NCI-H524 treated with DMSO at 0.1 percent for 48 hours (cell line): ENCODE measurements around the gene NEK11.

Experiments used
- DNase-seq: peaks from one replicate; lab custom pipeline; 2025; lab: John Stamatoyannopoulos, UW

Gene NEK11

DNA sequence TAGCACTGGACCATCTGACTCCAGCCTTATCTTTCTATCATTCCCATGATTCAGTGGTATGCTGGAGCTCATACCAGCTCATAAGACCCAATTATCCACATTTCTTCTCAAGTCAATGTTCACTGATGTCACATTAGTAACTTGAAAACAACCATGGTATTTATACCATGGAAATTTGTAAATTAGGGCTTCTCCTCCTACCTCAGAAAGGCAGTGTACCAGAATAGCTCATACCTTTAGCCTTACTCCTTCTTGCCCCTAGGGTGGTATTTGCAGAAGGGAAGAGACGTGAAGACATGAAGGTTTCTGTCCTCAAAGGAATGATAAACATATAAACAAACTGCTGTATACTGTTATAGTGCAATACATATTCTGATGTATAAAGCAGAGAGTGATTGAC is 114.2 kb downstream of the NEK11 start:
- no peak for DNase-seq

GRCh38 chr3:131141770-131142169 is 115.1 kb downstream of the NEK11 start:
- no peak for DNase-seq

DNA sequence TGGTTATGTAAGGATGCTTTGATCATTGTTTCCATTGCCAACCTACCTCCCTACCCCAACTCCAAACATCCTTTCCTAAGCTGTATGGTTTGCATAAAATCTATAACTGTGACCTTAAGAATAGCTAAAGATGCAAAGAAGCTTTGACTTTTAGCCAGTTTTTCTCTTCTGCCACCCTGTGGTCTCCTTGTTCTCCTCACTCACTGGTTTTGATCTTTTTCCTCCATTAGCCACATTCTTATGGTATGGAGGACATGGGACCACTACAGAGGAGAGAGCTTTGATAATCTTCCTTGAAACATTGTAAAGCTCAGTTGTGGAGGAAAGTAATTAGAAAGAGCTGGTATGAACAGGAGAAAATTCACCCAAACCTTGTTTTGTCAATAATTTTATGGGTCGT is 115.9 kb downstream of the NEK11 start:
- no peak for DNase-seq

- no peak for DNase-seq
These were observed 117.1 kb downstream of the NEK11 start for GRCh38 chr3:131143802-131144201.

DNA sequence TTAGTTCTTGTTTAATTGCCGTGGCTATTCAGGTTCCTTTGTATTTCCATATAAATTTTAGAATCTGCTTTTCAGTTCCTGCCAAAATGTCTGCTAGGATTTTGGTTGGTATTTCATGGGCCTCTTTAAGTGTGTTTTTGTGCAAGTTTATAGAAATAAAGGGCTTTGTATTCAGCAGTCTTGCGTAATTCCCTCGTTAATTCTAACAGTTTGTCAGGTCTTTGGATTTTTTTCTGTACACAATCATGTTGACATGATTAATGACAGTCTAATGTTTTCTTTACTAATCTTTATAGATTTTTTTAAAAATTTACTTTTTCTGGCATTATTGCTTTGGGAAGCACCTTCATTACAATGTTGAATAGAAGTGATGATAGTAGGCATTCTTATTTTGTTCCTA is 120.9 kb downstream of the NEK11 start:
- no peak for DNase-seq

DNA sequence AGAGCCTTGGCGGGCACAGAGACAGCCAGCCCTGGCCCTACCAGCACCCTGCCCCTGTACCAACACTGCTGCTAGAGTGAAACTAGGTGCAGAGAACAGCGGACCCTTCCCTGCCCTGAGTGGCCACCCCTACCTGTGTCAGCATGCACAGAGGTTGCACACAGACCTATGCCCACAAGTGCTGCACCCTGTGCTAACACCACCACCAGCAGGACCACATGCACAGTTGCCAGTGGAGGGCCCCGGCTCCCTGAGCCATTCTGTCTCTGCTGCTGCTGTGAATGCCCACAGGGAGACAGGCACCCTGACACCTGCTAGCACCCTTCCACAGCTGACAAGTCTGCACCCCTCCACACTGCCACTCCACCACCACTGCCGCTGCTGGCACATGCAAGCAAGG is 131.8 kb downstream of the NEK11 start:
- DNase-seq, result no peak

- no peak for DNase-seq
These were observed 135.8 kb downstream of the NEK11 start for GRCh38 chr3:131162516-131162915.

GRCh38 chr3:131167867-131168266 is 141.2 kb downstream of the NEK11 start:
- DNase-seq, result no peak

DNA sequence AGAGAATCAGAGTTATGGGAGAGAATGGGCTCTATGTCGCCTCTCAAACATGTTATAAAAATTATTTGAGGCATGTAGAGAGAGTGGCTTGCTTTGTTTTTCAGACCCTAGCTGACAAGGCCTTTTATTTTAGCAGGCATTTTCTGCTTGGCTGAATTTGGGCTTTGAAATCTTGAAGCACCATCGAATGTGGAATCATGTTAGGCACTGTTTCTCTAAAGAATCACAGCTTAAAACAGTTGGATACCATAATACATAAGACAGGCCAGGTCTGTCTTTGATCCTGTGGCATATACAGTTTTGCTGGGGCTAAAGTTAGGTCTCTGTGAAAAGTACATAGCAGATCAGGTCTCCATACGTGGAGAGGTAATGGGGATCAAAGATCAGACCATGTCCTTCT is 142.7 kb downstream of the NEK11 start:
- no peak for DNase-seq

- DNase-seq, result no peak
These were observed 146.0 kb downstream of the NEK11 start for GRCh38 chr3:131172502-131173200.

DNA sequence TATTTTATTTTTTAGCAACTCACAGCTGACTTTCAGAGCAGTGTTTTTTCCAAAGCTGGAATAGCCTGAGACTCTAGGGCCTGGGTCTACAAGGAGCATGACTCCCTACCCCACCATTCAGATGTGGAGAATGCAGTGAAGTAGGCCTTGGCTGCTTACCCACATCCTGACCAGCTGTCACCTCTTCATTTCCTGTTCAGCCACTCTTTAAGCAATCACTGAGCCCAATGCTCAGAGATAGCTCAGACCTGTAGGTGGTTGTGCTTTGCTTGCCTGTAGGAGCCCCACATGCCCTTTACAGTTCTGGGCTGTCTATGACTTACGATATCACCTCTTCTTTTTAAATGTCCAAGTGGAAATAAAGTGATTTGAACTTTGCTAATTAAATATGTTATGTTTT is 148.1 kb downstream of the NEK11 start:
- DNase-seq, result no peak

DNA sequence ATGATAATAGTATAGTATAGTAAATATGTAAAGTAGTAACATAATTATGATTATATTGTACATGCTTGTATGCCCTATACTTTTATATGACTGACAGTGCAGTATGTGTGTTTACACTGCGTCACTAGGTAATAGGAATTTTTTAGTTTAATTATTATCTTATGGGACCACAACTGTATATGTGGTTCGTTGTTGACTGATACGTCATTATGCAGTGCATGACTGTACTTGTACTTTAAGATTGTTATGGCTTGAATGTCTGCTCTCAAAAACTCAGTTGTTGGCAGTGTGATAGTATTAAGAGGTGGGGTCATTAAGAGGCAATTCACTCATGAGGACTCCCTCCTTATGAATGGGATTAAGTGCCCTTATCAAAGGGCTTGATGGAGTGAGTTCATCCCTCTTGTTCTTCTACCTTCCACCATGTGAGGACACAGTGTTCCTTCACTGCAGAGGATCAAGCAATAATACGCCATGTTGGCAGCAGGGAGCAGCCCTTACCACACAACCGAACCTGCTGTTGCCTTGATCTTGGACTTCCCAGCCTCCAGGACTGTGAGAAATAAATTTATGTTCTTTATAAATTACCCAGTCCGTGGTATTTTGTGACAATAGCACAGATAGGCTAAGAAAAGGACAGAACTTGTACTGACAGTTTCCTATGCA is 152.2 kb downstream of the NEK11 start:
- DNase-seq, result no peak

GRCh38 chr3:131192701-131193100 is 166.0 kb downstream of the NEK11 start:
- no peak for DNase-seq

GRCh38 chr3:131193641-131194238 is 167.1 kb downstream of the NEK11 start:
- no peak for DNase-seq

DNA sequence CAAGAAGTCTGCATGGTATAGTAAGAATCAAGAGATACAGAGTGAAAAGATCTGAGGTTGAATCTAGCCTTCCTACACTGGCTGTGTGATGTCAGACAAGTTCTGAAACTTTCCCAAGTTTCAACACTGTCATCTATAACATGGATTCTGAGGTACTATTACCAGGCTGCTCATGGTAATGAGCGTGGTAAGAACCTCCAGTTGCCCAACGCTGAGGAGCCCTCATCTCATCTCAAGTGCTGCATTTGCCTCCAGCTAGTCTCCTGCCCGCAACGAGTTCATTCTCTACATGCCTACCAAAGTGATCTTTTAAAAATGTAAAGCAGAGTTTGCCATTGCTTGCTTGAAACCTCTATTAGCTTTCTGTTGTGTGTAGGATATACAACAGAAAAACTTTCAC is 168.1 kb downstream of the NEK11 start:
- no peak for DNase-seq

GRCh38 chr3:131200636-131201199 is 174.0 kb downstream of the NEK11 start:
- DNase-seq, result no peak

DNA sequence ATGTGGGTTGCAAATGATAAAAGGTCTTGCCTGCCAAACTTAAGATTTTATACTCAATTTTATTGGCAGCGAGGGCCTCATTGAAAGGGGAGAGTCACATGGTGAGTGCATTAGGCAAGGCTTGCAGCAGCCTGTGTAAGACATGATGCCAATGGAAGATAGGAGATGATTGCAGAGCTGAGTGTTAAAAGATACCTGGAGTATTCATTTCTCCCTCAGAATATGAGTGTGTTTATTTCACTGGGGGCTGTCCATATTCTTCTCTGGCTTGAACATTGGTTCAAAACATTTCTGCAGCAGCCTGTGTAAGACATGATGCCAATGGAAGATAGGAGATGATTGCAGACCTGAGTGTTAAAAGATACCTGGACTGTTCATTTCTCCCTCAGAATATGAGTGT is 189.7 kb downstream of the NEK11 start:
- DNase-seq, result no peak

- no peak for DNase-seq
These were observed 190.1 kb downstream of the NEK11 start for GRCh38 chr3:131216801-131217200.

GRCh38 chr3:131217296-131217741 is 190.6 kb downstream of the NEK11 start:
- no peak for DNase-seq

GRCh38 chr3:131218196-131218595 is 191.5 kb downstream of the NEK11 start:
- DNase-seq, result no peak

DNA sequence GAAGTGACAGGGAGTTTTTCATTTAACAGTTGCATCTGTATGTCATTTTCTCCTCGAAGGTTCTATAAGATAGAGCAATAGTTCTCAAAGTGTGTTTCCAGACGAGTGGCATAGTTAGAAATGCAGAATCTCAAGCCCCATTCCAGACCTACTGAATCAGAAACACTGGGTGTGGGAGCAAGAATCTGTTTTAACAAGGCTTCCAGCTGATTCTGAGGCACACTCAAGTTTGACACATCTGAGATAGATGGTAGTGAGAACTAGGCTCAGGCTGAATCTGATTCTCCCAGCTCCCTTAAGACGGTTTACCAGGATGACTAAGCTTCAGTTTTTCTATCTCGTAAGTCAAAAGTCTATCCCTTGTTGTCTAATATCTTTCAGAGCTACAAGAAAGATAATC is 195.1 kb downstream of the NEK11 start:
- no peak for DNase-seq

GRCh38 chr3:131222599-131222998 is 195.9 kb downstream of the NEK11 start:
- DNase-seq, result no peak
